GM12864 (cell line): ENCODE measurements around the gene CEP112.
"Not testable (repeated sequence)": the region's sequence is repeated elsewhere in the genome, so short reads cannot be mapped to it uniquely, and the experiment has no call there.

Experiments used
- DNase-seq: peaks from one replicate; pipeline ENCODE4 v3.0.0-alpha.2; 2011; ENCODE audit warnings: low read depth
- H3K4me3 ChIP-seq: 2 replicates; pipeline ENCODE4 v1.5.1; 2011; ENCODE audit warnings: mild to moderate bottlenecking, low read depth, low read length, control low read depth
- TF ChIP-seq, protein P1 (sequence below): IDR thresholded peaks from 2 replicates; pipeline ENCODE4 v1.5.1; 2011; ENCODE audit warnings: low read depth, mild to moderate bottlenecking, moderate library complexity, low read length, control low read depth, inconsistent platforms; ENCODE audit errors: missing control alignments

The CEP112 gene

DNA sequence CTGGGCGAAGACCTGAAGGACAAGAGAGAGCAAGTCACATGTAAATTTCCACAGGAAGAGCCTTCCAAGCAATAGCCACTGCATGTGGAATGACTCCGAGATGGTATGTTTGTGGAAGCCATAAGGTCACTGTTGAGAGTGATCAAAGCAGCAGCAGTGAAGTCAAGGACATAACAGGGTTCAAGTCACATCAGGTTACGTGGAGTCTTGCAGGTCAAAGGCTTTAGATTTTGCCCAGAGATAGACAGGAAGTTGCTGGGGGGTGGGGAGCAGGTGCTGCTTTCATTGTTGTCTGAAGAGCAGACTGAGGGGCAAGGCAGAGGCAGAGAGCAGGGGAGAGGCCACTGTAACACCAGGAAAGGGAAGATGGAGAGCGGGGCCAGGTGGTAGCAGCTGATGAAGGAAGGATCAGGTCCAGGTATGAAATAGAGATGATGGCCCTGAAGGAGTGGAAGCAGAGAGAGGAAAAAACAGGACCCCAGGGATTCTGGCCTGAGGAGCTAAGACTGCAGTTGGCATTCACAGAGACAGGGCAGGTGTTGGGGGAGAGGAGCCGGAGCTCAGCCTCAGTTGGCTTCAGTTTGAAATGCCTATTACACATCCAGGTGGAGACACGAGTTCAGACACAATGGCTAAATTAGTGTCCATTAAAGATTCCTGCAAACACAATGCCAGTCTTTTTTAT is 501.2 kb downstream of the CEP112 start:
- TF ChIP-seq, protein P1, sequence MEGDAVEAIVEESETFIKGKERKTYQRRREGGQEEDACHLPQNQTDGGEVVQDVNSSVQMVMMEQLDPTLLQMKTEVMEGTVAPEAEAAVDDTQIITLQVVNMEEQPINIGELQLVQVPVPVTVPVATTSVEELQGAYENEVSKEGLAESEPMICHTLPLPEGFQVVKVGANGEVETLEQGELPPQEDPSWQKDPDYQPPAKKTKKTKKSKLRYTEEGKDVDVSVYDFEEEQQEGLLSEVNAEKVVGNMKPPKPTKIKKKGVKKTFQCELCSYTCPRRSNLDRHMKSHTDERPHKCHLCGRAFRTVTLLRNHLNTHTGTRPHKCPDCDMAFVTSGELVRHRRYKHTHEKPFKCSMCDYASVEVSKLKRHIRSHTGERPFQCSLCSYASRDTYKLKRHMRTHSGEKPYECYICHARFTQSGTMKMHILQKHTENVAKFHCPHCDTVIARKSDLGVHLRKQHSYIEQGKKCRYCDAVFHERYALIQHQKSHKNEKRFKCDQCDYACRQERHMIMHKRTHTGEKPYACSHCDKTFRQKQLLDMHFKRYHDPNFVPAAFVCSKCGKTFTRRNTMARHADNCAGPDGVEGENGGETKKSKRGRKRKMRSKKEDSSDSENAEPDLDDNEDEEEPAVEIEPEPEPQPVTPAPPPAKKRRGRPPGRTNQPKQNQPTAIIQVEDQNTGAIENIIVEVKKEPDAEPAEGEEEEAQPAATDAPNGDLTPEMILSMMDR: no peak
- no peak for DNase-seq
- H3K4me3 ChIP-seq: no peak overlapping the region

DNA sequence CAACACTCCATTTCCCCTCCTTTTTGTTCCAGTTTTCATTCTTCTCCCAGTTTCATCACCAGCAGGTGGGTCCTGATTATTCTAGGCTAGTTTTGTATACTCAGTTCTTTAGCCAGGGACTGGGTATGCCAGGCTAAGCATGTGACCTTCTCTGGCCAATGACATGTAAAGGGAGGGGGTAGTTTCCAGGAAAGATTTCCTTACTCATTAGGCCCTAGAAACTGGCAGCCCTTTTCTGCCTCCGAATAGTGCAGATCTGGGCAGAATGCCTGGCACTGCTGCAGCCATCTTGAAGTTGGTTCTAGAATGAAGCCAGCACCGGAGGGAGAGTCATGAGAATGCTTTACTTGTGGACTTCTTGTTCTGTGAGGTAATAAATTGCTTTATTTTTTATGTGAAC is 503.6 kb downstream of the CEP112 start:
- TF ChIP-seq, protein P1: no peak
- no peak overlapping the region for H3K4me3 ChIP-seq
- DNase-seq: no peak

GRCh38 chr17:65685110-65685509 is 506.8 kb downstream of the CEP112 start:
- no peak overlapping the region for H3K4me3 ChIP-seq
- TF ChIP-seq, protein P1: no peak
- DNase-seq: no peak

DNA sequence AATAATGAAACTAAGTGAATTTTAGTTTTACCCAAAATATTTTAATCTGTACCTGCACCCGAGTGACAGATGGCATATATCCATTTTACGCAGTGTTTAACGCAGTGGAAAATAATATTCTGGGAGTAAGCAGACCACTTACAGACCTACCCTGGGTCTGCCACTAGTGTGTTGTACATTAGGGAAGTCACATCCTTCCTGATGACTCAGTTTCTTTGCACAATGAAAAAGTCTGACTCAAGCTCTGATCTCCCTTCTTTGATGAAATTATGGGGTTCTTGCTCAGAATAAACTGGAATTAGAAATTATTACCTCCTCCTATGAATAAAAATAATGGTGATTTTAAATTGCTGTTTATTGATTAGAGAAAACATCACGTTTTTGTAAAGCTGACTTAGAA is 507.3 kb downstream of the CEP112 start:
- no peak overlapping the region for H3K4me3 ChIP-seq
- TF ChIP-seq, protein P1: no peak
- no peak for DNase-seq

GRCh38 chr17:65683428-65683827 is 508.5 kb downstream of the CEP112 start:
- TF ChIP-seq, protein P1: no peak
- DNase-seq: no peak
- no peak overlapping the region for H3K4me3 ChIP-seq

DNA sequence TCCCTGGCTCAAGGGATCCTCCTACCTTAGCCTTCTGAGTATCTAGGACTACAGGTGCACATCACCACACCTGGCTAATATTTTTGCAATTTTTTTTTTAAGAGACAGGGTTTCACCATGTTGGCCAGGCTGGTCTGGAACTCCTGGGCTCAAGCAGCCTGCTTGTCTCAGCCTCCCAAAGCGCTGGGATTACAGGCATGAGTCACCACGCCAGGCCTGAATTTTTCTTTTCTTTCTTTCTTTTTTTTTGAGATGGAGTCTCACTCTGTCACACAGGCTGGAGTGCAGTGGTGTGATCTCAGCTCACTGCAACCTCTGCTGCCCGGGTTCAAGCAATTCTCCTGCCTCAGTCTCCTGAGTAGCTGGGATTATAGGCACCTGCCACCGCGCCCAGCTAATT is 510.2 kb downstream of the CEP112 start:
- DNase-seq, H3K4me3 ChIP-seq: not testable (repeated sequence)

- DNase-seq: no peak
- TF ChIP-seq, protein P1: no peak
- H3K4me3 ChIP-seq: no peak overlapping the region
These were observed 512.6 kb downstream of the CEP112 start for GRCh38 chr17:65679165-65679845.
